ENCODE results near the gene C1orf174. TPM values are rescaled to one million over a fixed set of nuclear protein-coding genes. Genes with fewer than 3 reads are reported as not detected.

Gene C1orf174
- total RNA-seq (2022) (20.9 and 21.1 TPM in 2 replicates), Bru-seq, nascent RNA (percentile 70 among the genes with signal in this experiment), BruChase-seq, experiment 1, labeled RNA remaining after a 6-hour chase (percentile 63 among the genes with signal in this experiment), BruChase-seq, experiment 2, labeled RNA remaining after a 2-hour chase (percentile 77 among the genes with signal in this experiment)
- long read RNA-seq, transcript C1orf174-201 (4 exons, 1,666 nt): major isoform, 55 of 60 reads
- long read RNA-seq, partial matches to known transcripts: 3 of 60 reads
- long read RNA-seq, other reads (novel, unspliced or antisense): 1 of 60 reads

DNA sequence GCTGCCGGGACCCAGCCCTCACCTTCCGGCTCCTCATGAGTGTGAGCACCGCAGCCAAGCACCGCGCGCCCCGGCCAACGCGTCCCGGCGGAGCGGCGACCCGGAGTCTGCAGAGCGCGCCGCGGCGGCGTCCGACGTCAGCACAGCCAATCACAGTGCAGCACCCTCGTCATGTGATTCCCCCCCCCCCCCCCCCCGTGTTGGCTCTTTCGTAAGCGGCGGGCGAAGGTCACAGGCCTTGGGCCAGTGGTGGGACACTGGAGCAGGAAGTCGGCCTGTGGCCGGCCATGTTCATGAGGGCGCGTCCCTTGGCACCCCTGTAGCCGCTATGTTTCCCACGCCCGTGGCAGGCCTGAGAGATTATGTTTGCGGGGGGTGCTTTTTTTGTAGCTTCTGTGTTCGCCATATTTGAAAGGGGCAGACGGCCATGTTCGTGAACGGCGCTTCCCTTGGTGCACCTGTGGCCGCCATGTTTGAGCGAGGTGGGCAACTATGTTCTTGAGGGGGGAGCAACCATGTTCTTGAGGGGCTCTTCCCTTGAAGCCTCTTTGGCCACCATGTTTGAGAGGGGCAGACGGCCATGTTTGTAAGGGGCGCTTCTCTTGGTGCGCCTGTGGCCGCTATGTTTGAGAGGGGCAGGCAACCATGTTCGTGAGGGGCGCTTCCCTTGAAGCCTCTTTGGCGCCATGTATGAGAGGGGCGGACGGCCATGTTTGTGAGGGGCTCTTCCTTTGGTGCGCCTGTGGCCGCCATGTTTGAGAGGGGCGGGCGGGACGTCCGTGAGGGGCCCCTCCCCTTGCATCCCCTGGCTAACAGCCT, at the start of gene C1orf174:
Gene C1orf174, minus strand, starts transcription at position 123 of the 819 bp plus-strand sequence. Its CDS starts 86 bp downstream, at position 37.
- no peaks in the 10 kb centered on the region for H3K9me3 Mint-ChIP-seq (ENCODE audit: low read depth, unreplicated experiment)
- CTCF ChIA-PET: interaction anchor here (0.6 to 0.9 kb wide), 4 partner anchors 43 to 1791 kb away, joined by 3 to 6 read pairs (median 4); partner anchors contain the start of gene DFFB

GRCh38 chr1:3948344-3948743, 48.3 kb upstream of the C1orf174 start:
- Mint-ChIP-seq H3K36me3 (ENCODE audit: insufficient read depth, unreplicated experiment) (no peaks in the 10 kb centered on the region), H3K27ac (ENCODE audit: unreplicated experiment) (no peak overlapping the region), H3K9me3 (ENCODE audit: low read depth, unreplicated experiment) (no peaks in the 10 kb centered on the region), H3K4me1 (ENCODE audit: low read depth, unreplicated experiment) (no peaks in the 10 kb centered on the region), H3K27me3 (ENCODE audit: unreplicated experiment) (peaks cover 70% of the 10 kb centered on the region), H3K4me3 (ENCODE audit: low read depth, unreplicated experiment) (no peak overlapping the region)
- DNase-seq: no peak
- no TSS peak for BruUV-seq (replicated peaks)
- intact Hi-C loops (cut with micrococcal nuclease; ENCODE audit: unreplicated experiment): no loop called here
- CTCF ChIA-PET: no interaction called here
- TF ChIP-seq, protein P1, sequence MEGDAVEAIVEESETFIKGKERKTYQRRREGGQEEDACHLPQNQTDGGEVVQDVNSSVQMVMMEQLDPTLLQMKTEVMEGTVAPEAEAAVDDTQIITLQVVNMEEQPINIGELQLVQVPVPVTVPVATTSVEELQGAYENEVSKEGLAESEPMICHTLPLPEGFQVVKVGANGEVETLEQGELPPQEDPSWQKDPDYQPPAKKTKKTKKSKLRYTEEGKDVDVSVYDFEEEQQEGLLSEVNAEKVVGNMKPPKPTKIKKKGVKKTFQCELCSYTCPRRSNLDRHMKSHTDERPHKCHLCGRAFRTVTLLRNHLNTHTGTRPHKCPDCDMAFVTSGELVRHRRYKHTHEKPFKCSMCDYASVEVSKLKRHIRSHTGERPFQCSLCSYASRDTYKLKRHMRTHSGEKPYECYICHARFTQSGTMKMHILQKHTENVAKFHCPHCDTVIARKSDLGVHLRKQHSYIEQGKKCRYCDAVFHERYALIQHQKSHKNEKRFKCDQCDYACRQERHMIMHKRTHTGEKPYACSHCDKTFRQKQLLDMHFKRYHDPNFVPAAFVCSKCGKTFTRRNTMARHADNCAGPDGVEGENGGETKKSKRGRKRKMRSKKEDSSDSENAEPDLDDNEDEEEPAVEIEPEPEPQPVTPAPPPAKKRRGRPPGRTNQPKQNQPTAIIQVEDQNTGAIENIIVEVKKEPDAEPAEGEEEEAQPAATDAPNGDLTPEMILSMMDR (IDR thresholded peaks at IDR 0.05; ENCODE audit: unreplicated experiment): no peak

More for the DNA sequence above, at the start of gene C1orf174:
- TF ChIP-seq, protein P1 (IDR thresholded peaks at IDR 0.05; ENCODE audit: unreplicated experiment): no peak
- BruUV-seq (replicated peaks): TSS peak; percentile 58
- Mint-ChIP-seq H3K4me3 (ENCODE audit: low read depth, unreplicated experiment) (peak within 1 kb of the TSS; percentile 80), H3K27me3 (ENCODE audit: unreplicated experiment) (no peaks in the 10 kb centered on the region), H3K36me3 (ENCODE audit: insufficient read depth, unreplicated experiment) (peaks cover 33% of the 10 kb centered on the region), H3K4me1 (ENCODE audit: low read depth, unreplicated experiment) (no peaks in the 10 kb centered on the region), H3K27ac (ENCODE audit: unreplicated experiment) (peak within 1 kb of the TSS; percentile 88)
- DNase-seq: peak; percentile 81
- intact Hi-C loops (cut with micrococcal nuclease; ENCODE audit: unreplicated experiment): loop anchor here (2.0 kb wide), 1 partner anchor 44 kb away; the partner anchor contains the start of genes CEP104 and DFFB

DNA sequence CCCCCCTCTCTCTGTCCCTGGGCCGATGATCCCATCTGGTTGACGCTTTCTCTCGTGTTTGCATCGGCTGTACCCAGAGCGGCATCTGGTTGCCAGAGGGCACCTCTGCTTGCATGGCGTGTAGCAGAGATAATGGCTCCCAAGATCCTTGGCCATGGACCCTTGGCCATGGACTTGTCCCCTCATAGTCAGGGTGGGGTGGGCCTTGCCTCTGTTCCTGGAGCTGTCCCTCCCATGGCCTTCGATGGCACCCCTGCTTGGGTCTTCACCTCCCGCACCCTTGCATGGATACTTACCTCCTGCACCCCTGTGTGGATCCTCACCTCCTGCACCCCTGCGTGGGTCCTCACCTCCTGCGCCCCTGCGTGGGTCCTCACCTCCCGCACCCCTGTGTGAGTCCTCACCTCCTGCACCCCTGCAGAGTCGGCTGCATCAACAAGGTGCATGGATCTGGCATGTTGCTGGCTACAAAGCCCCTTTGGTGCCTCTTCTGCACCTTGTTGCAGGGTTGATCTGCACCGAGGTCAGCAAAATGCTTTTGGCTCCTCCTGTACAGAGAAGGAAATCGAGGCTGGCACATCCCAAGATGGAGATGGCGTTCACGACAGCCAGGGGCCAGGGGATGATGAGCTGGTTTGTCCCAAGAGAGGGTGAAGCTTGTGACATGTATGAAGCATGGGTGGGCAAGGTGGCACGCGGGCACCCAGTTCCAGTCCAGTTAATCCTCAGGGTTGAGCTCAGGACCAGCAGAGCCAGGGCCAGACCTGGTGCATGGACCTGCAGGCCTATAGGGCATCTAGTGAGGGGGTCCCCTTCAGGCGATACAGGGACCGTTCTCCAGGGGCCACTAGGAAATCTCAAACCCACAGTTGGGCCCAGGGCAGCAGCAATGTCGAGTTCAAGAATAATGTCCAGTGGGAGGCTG, 46.1 kb upstream of the C1orf174 start:
- no peak overlapping the region for H3K27ac Mint-ChIP-seq (ENCODE audit: unreplicated experiment)
- TF ChIP-seq, protein P1 (IDR thresholded peaks at IDR 0.05; ENCODE audit: unreplicated experiment): no peak
- H3K27me3 Mint-ChIP-seq (ENCODE audit: unreplicated experiment): peaks cover 76% of the 10 kb centered on the region
- H3K4me3 Mint-ChIP-seq (ENCODE audit: low read depth, unreplicated experiment): no peak overlapping the region
- H3K36me3 Mint-ChIP-seq (ENCODE audit: insufficient read depth, unreplicated experiment): no peaks in the 10 kb centered on the region
- no peaks in the 10 kb centered on the region for H3K4me1 Mint-ChIP-seq (ENCODE audit: low read depth, unreplicated experiment)
- intact Hi-C loops (cut with micrococcal nuclease; ENCODE audit: unreplicated experiment): no loop called here
- CTCF ChIA-PET: no interaction called here
- H3K9me3 Mint-ChIP-seq (ENCODE audit: low read depth, unreplicated experiment): no peaks in the 10 kb centered on the region
- BruUV-seq (replicated peaks): no TSS peak
- no peak for DNase-seq

GRCh38 chr1:3945222-3945621, 45.1 kb upstream of the C1orf174 start:
- H3K36me3 Mint-ChIP-seq (ENCODE audit: insufficient read depth, unreplicated experiment): no peaks in the 10 kb centered on the region
- H3K27ac Mint-ChIP-seq (ENCODE audit: unreplicated experiment): no peak overlapping the region
- CTCF ChIA-PET: no interaction called here
- H3K4me3 Mint-ChIP-seq (ENCODE audit: low read depth, unreplicated experiment): no peak overlapping the region
- no peaks in the 10 kb centered on the region for H3K4me1 Mint-ChIP-seq (ENCODE audit: low read depth, unreplicated experiment)
- no TSS peak for BruUV-seq (replicated peaks)
- TF ChIP-seq, protein P1 (IDR thresholded peaks at IDR 0.05; ENCODE audit: unreplicated experiment): no peak
- no peaks in the 10 kb centered on the region for H3K9me3 Mint-ChIP-seq (ENCODE audit: low read depth, unreplicated experiment)
- DNase-seq: no peak
- intact Hi-C loops (cut with micrococcal nuclease; ENCODE audit: unreplicated experiment): no loop called here
- H3K27me3 Mint-ChIP-seq (ENCODE audit: unreplicated experiment): peaks cover 83% of the 10 kb centered on the region

Data from Calu3 (cell line).